Nephron progenitor cell (in vitro differentiated cells): ENCODE data around the gene SLC22A15.

Experiments
- DNase-seq: peaks from one replicate; pipeline ENCODE4 v3.0.0; 2021
- H3K27ac Mint-ChIP-seq: 2 replicates; pipeline ENCODE4 v1.8.0; 2021; ENCODE audit warnings: mild to moderate bottlenecking, moderate library complexity, mixed read lengths
- H3K27me3 Mint-ChIP-seq: 2 replicates; pipeline ENCODE4 v1.8.0; 2021; ENCODE audit warnings: mild to moderate bottlenecking, low read depth, mixed read lengths; ENCODE audit not compliant: poor library complexity
- H3K36me3 Mint-ChIP-seq: 2 replicates; pipeline ENCODE4 v1.8.0; 2021; ENCODE audit warnings: low read depth, mixed read lengths
- H3K4me1 Mint-ChIP-seq: 2 replicates; pipeline ENCODE4 v1.8.0; 2021; ENCODE audit warnings: mixed read lengths
- H3K4me3 Mint-ChIP-seq: 2 replicates; pipeline ENCODE4 v1.8.0; 2021; ENCODE audit warnings: mild to moderate bottlenecking, moderate library complexity, mixed read lengths
- H3K9me3 Mint-ChIP-seq: 2 replicates; pipeline ENCODE4 v1.8.0; 2021; ENCODE audit warnings: mild to moderate bottlenecking, moderate library complexity, mixed read lengths
- CTCF ChIP-seq: fragments of 200-600 bp; sonication (generic); IDR thresholded peaks from 2 replicates; pipeline ENCODE4 v1.5.0; 2021; ENCODE audit warnings: antibody characterized with exemption

The SLC22A15 gene

GRCh38 chr1:116112388-116113140, 136.3 kb downstream of the SLC22A15 start:
- Mint-ChIP-seq H3K27me3 (peaks cover 18% of the 10 kb centered on the region), H3K4me3 (no peak overlapping the region), H3K27ac (no peak overlapping the region), H3K4me1 (peaks cover 41% of the 10 kb centered on the region), H3K9me3 (no peaks in the 10 kb centered on the region), H3K36me3 (no peaks in the 10 kb centered on the region)
- TF ChIP-seq CTCF = no peak
- no peak for DNase-seq

- H3K9me3 Mint-ChIP-seq = no peaks in the 10 kb centered on the region
- H3K36me3 Mint-ChIP-seq = no peaks in the 10 kb centered on the region
- peaks cover 18% of the 10 kb centered on the region for H3K27me3 Mint-ChIP-seq
- no peak for TF ChIP-seq CTCF
- no peak for DNase-seq
- peaks cover 41% of the 10 kb centered on the region for H3K4me1 Mint-ChIP-seq
- no peak overlapping the region for H3K27ac Mint-ChIP-seq
- H3K4me3 Mint-ChIP-seq = no peak overlapping the region
Measured at GRCh38 chr1:116113615-116114014, 137.3 kb downstream of the SLC22A15 start.

GRCh38 chr1:116115476-116116439, 139.4 kb downstream of the SLC22A15 start:
- Mint-ChIP-seq H3K9me3 (no peaks in the 10 kb centered on the region), H3K27me3 (peaks cover 18% of the 10 kb centered on the region), H3K36me3 (no peaks in the 10 kb centered on the region), H3K27ac (no peak overlapping the region), H3K4me1 (peaks cover 30% of the 10 kb centered on the region), H3K4me3 (no peak overlapping the region)
- DNase-seq = no peak
- no peak for TF ChIP-seq CTCF

- H3K27ac Mint-ChIP-seq = no peak overlapping the region
- H3K4me3 Mint-ChIP-seq = no peak overlapping the region
- H3K27me3 Mint-ChIP-seq = peaks cover 13% of the 10 kb centered on the region
- TF ChIP-seq CTCF = no peak
- H3K9me3 Mint-ChIP-seq = no peaks in the 10 kb centered on the region
- no peak for DNase-seq
- H3K4me1 Mint-ChIP-seq = peaks cover 7% of the 10 kb centered on the region
- H3K36me3 Mint-ChIP-seq = no peaks in the 10 kb centered on the region
Measured at GRCh38 chr1:116118471-116118870, 142.2 kb downstream of the SLC22A15 start.
